Measurements from ENCODE around the gene MUC4.
"Not testable (repeated sequence)": the region's sequence is repeated elsewhere in the genome, so short reads cannot be mapped to it uniquely, and the experiment has no call there.

Gene MUC4

GRCh38 chr3:195777975-195778374 lies 33.8 kb downstream of the MUC4 start:
- no peaks in the 10 kb centered on the region for H3K27me3 ChIP-seq (ENCODE audit: control insufficient read depth, insufficient read depth, low read length)
- H3K9ac ChIP-seq (ENCODE audit: low read depth, low read length) = no peak overlapping the region
- no peaks in the 10 kb centered on the region for H3K36me3 ChIP-seq (ENCODE audit: control insufficient read depth, insufficient read depth, low read length)
- H3K27ac ChIP-seq (ENCODE audit: low read depth, low read length) = no peak overlapping the region
- no peaks in the 10 kb centered on the region for H3K4me1 ChIP-seq (ENCODE audit: control insufficient read depth, insufficient read depth, low read length)
- no peaks in the 10 kb centered on the region for H3K9me3 ChIP-seq (ENCODE audit: control insufficient read depth, insufficient read depth, low read length)
- H3K4me3 ChIP-seq (ENCODE audit: low read depth, low read length) = no peak overlapping the region

GRCh38 chr3:195774917-195775316 lies 36.8 kb downstream of the MUC4 start:
- no peaks in the 10 kb centered on the region for H3K9me3 ChIP-seq (ENCODE audit: control insufficient read depth, insufficient read depth, low read length)
- no peaks in the 10 kb centered on the region for H3K4me1 ChIP-seq (ENCODE audit: control insufficient read depth, insufficient read depth, low read length)
- H3K27me3 ChIP-seq (ENCODE audit: control insufficient read depth, insufficient read depth, low read length) = no peaks in the 10 kb centered on the region
- H3K27ac ChIP-seq (ENCODE audit: low read depth, low read length) = no peak overlapping the region
- H3K36me3 ChIP-seq (ENCODE audit: control insufficient read depth, insufficient read depth, low read length) = no peaks in the 10 kb centered on the region
- no peak overlapping the region for H3K4me3 ChIP-seq (ENCODE audit: low read depth, low read length)
- H3K9ac ChIP-seq (ENCODE audit: low read depth, low read length) = no peak overlapping the region

- Histone ChIP-seq H3K36me3 (ENCODE audit: control insufficient read depth, insufficient read depth, low read length) (no peaks in the 10 kb centered on the region), H3K9me3 (ENCODE audit: control insufficient read depth, insufficient read depth, low read length) (no peaks in the 10 kb centered on the region), H3K27me3 (ENCODE audit: control insufficient read depth, insufficient read depth, low read length) (no peaks in the 10 kb centered on the region)
Measured at GRCh38 chr3:195773956-195774537, 37.7 kb downstream of the MUC4 start.

GRCh38 chr3:195771646-195772300 lies 40.0 kb downstream of the MUC4 start:
- H3K36me3 ChIP-seq (ENCODE audit: control insufficient read depth, insufficient read depth, low read length) = no peaks in the 10 kb centered on the region
- H3K4me1 ChIP-seq (ENCODE audit: control insufficient read depth, insufficient read depth, low read length) = no peaks in the 10 kb centered on the region
- H3K9me3 ChIP-seq (ENCODE audit: control insufficient read depth, insufficient read depth, low read length) = no peaks in the 10 kb centered on the region
- no peaks in the 10 kb centered on the region for H3K27me3 ChIP-seq (ENCODE audit: control insufficient read depth, insufficient read depth, low read length)
- H3K4me3 ChIP-seq (ENCODE audit: low read depth, low read length) = no peak overlapping the region
- no peak overlapping the region for H3K27ac ChIP-seq (ENCODE audit: low read depth, low read length)
- H3K9ac ChIP-seq (ENCODE audit: low read depth, low read length) = no peak overlapping the region

More at GRCh38 chr3:195773956-195774537, 37.7 kb downstream of the MUC4 start:
- no peak overlapping the region for H3K9ac ChIP-seq (ENCODE audit: low read depth, low read length)
- no peak overlapping the region for H3K27ac ChIP-seq (ENCODE audit: low read depth, low read length)
- no peaks in the 10 kb centered on the region for H3K4me1 ChIP-seq (ENCODE audit: control insufficient read depth, insufficient read depth, low read length)
- no peak overlapping the region for H3K4me3 ChIP-seq (ENCODE audit: low read depth, low read length)

- H3K27me3 ChIP-seq (ENCODE audit: control insufficient read depth, insufficient read depth, low read length); H3K9me3 ChIP-seq (ENCODE audit: control insufficient read depth, insufficient read depth, low read length); H3K4me3 ChIP-seq (ENCODE audit: low read depth, low read length); H3K27ac ChIP-seq (ENCODE audit: low read depth, low read length); H3K9ac ChIP-seq (ENCODE audit: low read depth, low read length); H3K36me3 ChIP-seq (ENCODE audit: control insufficient read depth, insufficient read depth, low read length); H3K4me1 ChIP-seq (ENCODE audit: control insufficient read depth, insufficient read depth, low read length): not testable (repeated sequence)
Measured at GRCh38 chr3:195770841-195771645, 40.7 kb downstream of the MUC4 start.

GRCh38 chr3:195770081-195770840 lies 41.5 kb downstream of the MUC4 start:
- H3K36me3 ChIP-seq (ENCODE audit: control insufficient read depth, insufficient read depth, low read length) = no peaks in the 10 kb centered on the region
- no peak overlapping the region for H3K27ac ChIP-seq (ENCODE audit: low read depth, low read length)
- H3K4me3 ChIP-seq (ENCODE audit: low read depth, low read length) = no peak overlapping the region

GRCh38 chr3:195769551-195769950 lies 42.2 kb downstream of the MUC4 start:
- no peaks in the 10 kb centered on the region for H3K36me3 ChIP-seq (ENCODE audit: control insufficient read depth, insufficient read depth, low read length)
- H3K27me3 ChIP-seq (ENCODE audit: control insufficient read depth, insufficient read depth, low read length) = no peaks in the 10 kb centered on the region
- H3K9ac ChIP-seq (ENCODE audit: low read depth, low read length) = no peak overlapping the region
- H3K4me3 ChIP-seq (ENCODE audit: low read depth, low read length) = no peak overlapping the region
- no peak overlapping the region for H3K27ac ChIP-seq (ENCODE audit: low read depth, low read length)
- H3K4me1 ChIP-seq (ENCODE audit: control insufficient read depth, insufficient read depth, low read length) = no peaks in the 10 kb centered on the region
- H3K9me3 ChIP-seq (ENCODE audit: control insufficient read depth, insufficient read depth, low read length) = no peaks in the 10 kb centered on the region

More at GRCh38 chr3:195770081-195770840, 41.5 kb downstream of the MUC4 start:
- Histone ChIP-seq H3K4me1 (ENCODE audit: control insufficient read depth, insufficient read depth, low read length) (no peaks in the 10 kb centered on the region), H3K27me3 (ENCODE audit: control insufficient read depth, insufficient read depth, low read length) (no peaks in the 10 kb centered on the region), H3K9ac (ENCODE audit: low read depth, low read length) (no peak overlapping the region), H3K9me3 (ENCODE audit: control insufficient read depth, insufficient read depth, low read length) (no peaks in the 10 kb centered on the region)

GRCh38 chr3:195768831-195769303 lies 42.9 kb downstream of the MUC4 start:
- H3K4me3 ChIP-seq (ENCODE audit: low read depth, low read length) = no peak overlapping the region
- no peaks in the 10 kb centered on the region for H3K36me3 ChIP-seq (ENCODE audit: control insufficient read depth, insufficient read depth, low read length)
- H3K9ac ChIP-seq (ENCODE audit: low read depth, low read length) = no peak overlapping the region
- H3K27ac ChIP-seq (ENCODE audit: low read depth, low read length) = no peak overlapping the region
- H3K27me3 ChIP-seq (ENCODE audit: control insufficient read depth, insufficient read depth, low read length) = no peaks in the 10 kb centered on the region
- no peaks in the 10 kb centered on the region for H3K4me1 ChIP-seq (ENCODE audit: control insufficient read depth, insufficient read depth, low read length)
- no peaks in the 10 kb centered on the region for H3K9me3 ChIP-seq (ENCODE audit: control insufficient read depth, insufficient read depth, low read length)

GRCh38 chr3:195768414-195768813 lies 43.3 kb downstream of the MUC4 start:
- H3K27me3 ChIP-seq (ENCODE audit: control insufficient read depth, insufficient read depth, low read length) = no peaks in the 10 kb centered on the region
- no peaks in the 10 kb centered on the region for H3K4me1 ChIP-seq (ENCODE audit: control insufficient read depth, insufficient read depth, low read length)
- H3K27ac ChIP-seq (ENCODE audit: low read depth, low read length) = no peak overlapping the region
- H3K36me3 ChIP-seq (ENCODE audit: control insufficient read depth, insufficient read depth, low read length) = no peaks in the 10 kb centered on the region
- no peaks in the 10 kb centered on the region for H3K9me3 ChIP-seq (ENCODE audit: control insufficient read depth, insufficient read depth, low read length)
- no peak overlapping the region for H3K4me3 ChIP-seq (ENCODE audit: low read depth, low read length)
- H3K9ac ChIP-seq (ENCODE audit: low read depth, low read length) = no peak overlapping the region

GRCh38 chr3:195767792-195768191 lies 43.9 kb downstream of the MUC4 start:
- Histone ChIP-seq H3K27ac (ENCODE audit: low read depth, low read length) (no peak overlapping the region), H3K4me1 (ENCODE audit: control insufficient read depth, insufficient read depth, low read length) (no peaks in the 10 kb centered on the region)

More at GRCh38 chr3:195767792-195768191, 43.9 kb downstream of the MUC4 start:
- Histone ChIP-seq H3K4me3 (ENCODE audit: low read depth, low read length) (no peak overlapping the region), H3K36me3 (ENCODE audit: control insufficient read depth, insufficient read depth, low read length) (no peaks in the 10 kb centered on the region), H3K9me3 (ENCODE audit: control insufficient read depth, insufficient read depth, low read length) (no peaks in the 10 kb centered on the region), H3K9ac (ENCODE audit: low read depth, low read length) (no peak overlapping the region), H3K27me3 (ENCODE audit: control insufficient read depth, insufficient read depth, low read length) (no peaks in the 10 kb centered on the region)
